Activated CD4-positive, alpha-beta T cell treated with anti-CD3 and anti-CD28 coated beads, Interleukin-2, amount 10 ng/mL, durations not matched to agents 24 days and 14 days (primary cell): Measurements from ENCODE around the gene CYP27A1. TPM values are rescaled to one million over a fixed set of nuclear protein-coding genes. Genes with fewer than 3 reads are reported as not detected.

Source experiments
- DNase-seq: peaks from one replicate; pipeline ENCODE4 v3.0.0; 2022
- H3K27ac Mint-ChIP-seq: one replicate; pipeline ENCODE4 v1.8.0; 2022; ENCODE audit warnings: mild to moderate bottlenecking, mixed read lengths
- H3K27me3 Mint-ChIP-seq: one replicate; pipeline ENCODE4 v1.8.0; 2022; ENCODE audit warnings: mixed read lengths
- H3K36me3 Mint-ChIP-seq: one replicate; pipeline ENCODE4 v1.8.0; 2022; ENCODE audit warnings: low read depth, mild to moderate bottlenecking, mixed read lengths
- H3K4me1 Mint-ChIP-seq: one replicate; pipeline ENCODE4 v1.8.0; 2021; ENCODE audit warnings: mixed read lengths
- H3K4me3 Mint-ChIP-seq: one replicate; pipeline ENCODE4 v1.8.0; 2022; ENCODE audit warnings: mild to moderate bottlenecking, moderate library complexity, mixed read lengths
- H3K9me3 Mint-ChIP-seq: one replicate; pipeline ENCODE4 v1.8.0; 2021; ENCODE audit warnings: mixed read lengths
- intact Hi-C: fragments of 100-400 bp; cut with micrococcal nuclease; formaldehyde crosslinking; loops from one replicate; pipeline ENCODE4 v1.15.1; 2023
- total RNA-seq: library from RNA; stranded (reverse); gene quantifications from 2 replicates; pipeline ENCODE4 v1.2.3, GENCODE V29; 2022

The CYP27A1 gene
- total RNA-seq, 1 donor from 2014 or later = 0.09 TPM

DNA sequence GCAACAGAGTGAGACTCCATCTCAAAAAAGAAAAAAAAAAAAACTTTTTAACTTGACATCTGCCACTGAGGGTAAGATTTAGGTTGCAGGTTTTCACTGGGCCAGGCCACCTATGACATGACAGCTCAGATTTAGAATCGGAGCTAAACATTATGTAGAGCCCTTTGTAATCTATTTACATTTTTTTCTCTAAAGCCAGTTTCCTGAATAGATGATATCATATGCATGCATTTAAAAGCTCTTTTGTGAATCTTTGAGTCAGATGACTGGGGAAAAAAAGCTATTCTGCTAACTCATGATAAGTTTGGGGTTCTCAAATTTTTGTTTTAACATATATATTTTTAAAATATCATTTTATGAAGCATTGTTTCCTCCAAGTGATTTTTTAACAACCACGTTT lies 28.3 kb downstream of the CYP27A1 start:
- peaks cover 7% of the 10 kb centered on the region for H3K4me1 Mint-ChIP-seq
- no peak overlapping the region for H3K4me3 Mint-ChIP-seq
- intact Hi-C loops = no loop called here
- no peak for DNase-seq
- no peaks in the 10 kb centered on the region for H3K36me3 Mint-ChIP-seq
- peaks cover under 1% of the 10 kb centered on the region for H3K9me3 Mint-ChIP-seq
- no peak overlapping the region for H3K27ac Mint-ChIP-seq
- H3K27me3 Mint-ChIP-seq = peaks cover 15% of the 10 kb centered on the region

DNA sequence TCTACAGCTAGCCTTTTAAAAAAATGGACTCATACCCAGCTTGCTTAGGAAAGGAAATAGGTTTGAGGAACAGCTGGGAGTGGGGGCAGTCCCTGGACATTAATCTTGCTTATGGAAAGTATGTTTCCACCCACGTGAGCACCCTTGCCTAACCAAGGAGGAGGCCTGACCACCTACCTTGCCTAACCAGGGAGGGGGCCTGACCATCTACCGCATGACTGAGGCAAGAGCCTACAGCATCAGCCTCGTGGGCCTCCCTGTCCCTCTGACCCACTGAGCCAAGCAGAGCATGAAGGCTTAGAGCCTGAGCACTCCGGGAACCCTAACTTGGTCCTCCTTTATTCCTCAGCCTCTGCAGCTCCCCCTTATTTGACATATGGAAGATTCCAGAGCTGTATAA lies 29.4 kb downstream of the CYP27A1 start:
- peaks cover 8% of the 10 kb centered on the region for H3K27me3 Mint-ChIP-seq
- peaks cover 6% of the 10 kb centered on the region for H3K4me1 Mint-ChIP-seq
- no peak overlapping the region for H3K27ac Mint-ChIP-seq

GRCh38 chr2:218812096-218812815 lies 30.3 kb downstream of the CYP27A1 start:
- Mint-ChIP-seq H3K36me3 (no peaks in the 10 kb centered on the region), H3K27me3 (peaks cover 8% of the 10 kb centered on the region), H3K4me3 (no peak overlapping the region), H3K9me3 (no peaks in the 10 kb centered on the region), H3K27ac (no peak overlapping the region), H3K4me1 (peaks cover 5% of the 10 kb centered on the region)
- intact Hi-C loops = no loop called here
- no peak for DNase-seq

More for the DNA sequence above, 29.4 kb downstream of the CYP27A1 start:
- no peaks in the 10 kb centered on the region for H3K9me3 Mint-ChIP-seq
- intact Hi-C loops = no loop called here
- no peaks in the 10 kb centered on the region for H3K36me3 Mint-ChIP-seq
- no peak overlapping the region for H3K4me3 Mint-ChIP-seq
- no peak for DNase-seq

GRCh38 chr2:218812861-218813260 lies 30.9 kb downstream of the CYP27A1 start:
- Mint-ChIP-seq H3K9me3 (no peaks in the 10 kb centered on the region), H3K27me3 (peaks cover 13% of the 10 kb centered on the region), H3K36me3 (no peaks in the 10 kb centered on the region), H3K27ac (no peak overlapping the region), H3K4me3 (no peak overlapping the region), H3K4me1 (peaks cover 5% of the 10 kb centered on the region)
- DNase-seq = no peak
- intact Hi-C loops = no loop called here

GRCh38 chr2:218813771-218814460 lies 32.0 kb downstream of the CYP27A1 start:
- DNase-seq = no peak
- Mint-ChIP-seq H3K4me3 (no peak overlapping the region), H3K27me3 (peaks cover 13% of the 10 kb centered on the region), H3K4me1 (peaks cover 5% of the 10 kb centered on the region), H3K9me3 (no peaks in the 10 kb centered on the region), H3K36me3 (no peaks in the 10 kb centered on the region), H3K27ac (peak overlapping the region; percentile 32)
- intact Hi-C loops = no loop called here

DNA sequence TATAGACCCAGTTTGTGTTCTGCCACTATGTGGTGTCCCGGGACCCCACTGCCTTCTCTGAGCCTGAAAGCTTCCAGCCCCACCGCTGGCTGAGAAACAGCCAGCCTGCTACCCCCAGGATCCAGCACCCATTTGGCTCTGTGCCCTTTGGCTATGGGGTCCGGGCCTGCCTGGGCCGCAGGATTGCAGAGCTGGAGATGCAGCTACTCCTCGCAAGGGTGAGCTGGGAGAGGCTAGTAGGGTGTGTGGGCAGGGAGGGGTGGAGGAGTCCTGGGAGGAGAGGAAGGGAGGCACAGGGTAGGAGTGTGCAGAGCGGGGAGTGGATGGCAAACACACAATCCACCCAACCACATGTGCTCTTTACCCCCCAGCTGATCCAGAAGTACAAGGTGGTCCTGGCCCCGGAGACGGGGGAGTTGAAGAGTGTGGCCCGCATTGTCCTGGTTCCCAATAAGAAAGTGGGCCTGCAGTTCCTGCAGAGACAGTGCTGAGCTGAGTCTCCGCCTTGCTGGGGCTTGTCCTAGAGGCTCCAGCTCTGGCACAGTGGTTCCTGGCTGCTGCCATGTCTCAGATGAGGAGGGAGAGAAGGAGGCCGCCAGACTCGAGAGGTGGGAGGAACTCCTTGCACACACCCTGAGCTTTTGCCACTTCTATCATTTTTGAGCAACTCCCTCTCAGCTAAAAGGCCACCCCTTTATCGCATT lies 32.7 kb downstream of the CYP27A1 start:
- DNase-seq = no peak
- intact Hi-C loops = no loop called here

DNA sequence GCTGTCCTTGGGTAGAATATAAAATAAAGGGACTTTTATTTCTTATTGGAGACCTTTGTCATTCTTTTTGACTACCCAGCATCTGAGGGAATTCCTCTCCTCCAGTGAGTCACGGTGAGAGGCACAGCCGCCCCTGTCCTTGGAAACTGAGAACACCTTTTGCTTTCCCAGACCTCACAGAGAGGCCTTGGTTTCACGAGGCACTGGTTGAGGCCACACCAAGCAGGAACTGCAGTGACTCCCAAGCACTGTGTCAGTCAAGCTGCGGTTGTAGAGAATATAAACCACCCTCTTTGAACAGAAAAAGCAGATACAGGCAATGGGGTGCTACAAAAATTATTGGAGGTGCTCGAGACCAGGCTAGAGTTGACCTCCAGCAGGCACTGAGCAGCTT lies 33.3 kb downstream of the CYP27A1 start:
- Mint-ChIP-seq H3K9me3 (no peaks in the 10 kb centered on the region), H3K27ac (no peak overlapping the region), H3K36me3 (no peaks in the 10 kb centered on the region), H3K27me3 (peaks cover 13% of the 10 kb centered on the region), H3K4me1 (peaks cover 5% of the 10 kb centered on the region), H3K4me3 (no peak overlapping the region)
- intact Hi-C loops = no loop called here
- no peak for DNase-seq

More for the DNA sequence above, 32.7 kb downstream of the CYP27A1 start:
- Mint-ChIP-seq H3K9me3 (no peaks in the 10 kb centered on the region), H3K27ac (no peak overlapping the region), H3K4me1 (peaks cover 5% of the 10 kb centered on the region), H3K27me3 (peaks cover 13% of the 10 kb centered on the region), H3K36me3 (no peaks in the 10 kb centered on the region), H3K4me3 (no peak overlapping the region)

GRCh38 chr2:218815649-218816048 lies 33.7 kb downstream of the CYP27A1 start:
- Mint-ChIP-seq H3K36me3 (no peaks in the 10 kb centered on the region), H3K27me3 (peaks cover 13% of the 10 kb centered on the region), H3K4me1 (peaks cover 5% of the 10 kb centered on the region), H3K27ac (no peak overlapping the region), H3K4me3 (no peak overlapping the region), H3K9me3 (no peaks in the 10 kb centered on the region)
- no peak for DNase-seq
- intact Hi-C loops = no loop called here

- Mint-ChIP-seq H3K27me3 (peaks cover 8% of the 10 kb centered on the region), H3K36me3 (no peaks in the 10 kb centered on the region), H3K27ac (no peak overlapping the region), H3K4me3 (no peak overlapping the region), H3K4me1 (peaks cover 5% of the 10 kb centered on the region), H3K9me3 (no peaks in the 10 kb centered on the region)
- intact Hi-C loops = no loop called here
- no peak for DNase-seq
These were observed 34.6 kb downstream of the CYP27A1 start for GRCh38 chr2:218816561-218817011.

DNA sequence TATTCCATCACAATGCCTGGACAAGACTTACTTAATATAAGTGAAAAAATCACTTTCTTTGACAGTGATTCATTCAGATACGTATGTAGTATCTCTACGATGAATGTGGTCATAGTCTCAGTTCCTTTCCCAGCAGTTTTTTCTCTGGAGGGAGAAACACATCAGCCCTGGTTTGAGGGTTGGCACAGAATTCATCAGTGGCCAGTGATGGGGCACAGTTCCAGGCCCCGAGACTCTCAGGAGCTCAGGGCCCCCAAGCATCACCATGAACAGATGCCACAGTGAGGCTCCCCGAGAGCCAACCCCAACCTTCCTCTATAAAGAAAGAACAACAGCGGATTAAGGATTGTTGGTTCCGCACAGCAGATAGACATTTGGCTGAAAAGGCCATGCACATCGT lies 37.1 kb downstream of the CYP27A1 start:
- intact Hi-C loops = no loop called here
- Mint-ChIP-seq H3K4me3 (no peak overlapping the region), H3K36me3 (no peaks in the 10 kb centered on the region), H3K4me1 (no peaks in the 10 kb centered on the region), H3K9me3 (no peaks in the 10 kb centered on the region), H3K27me3 (peaks cover 8% of the 10 kb centered on the region), H3K27ac (no peak overlapping the region)
- DNase-seq = no peak

DNA sequence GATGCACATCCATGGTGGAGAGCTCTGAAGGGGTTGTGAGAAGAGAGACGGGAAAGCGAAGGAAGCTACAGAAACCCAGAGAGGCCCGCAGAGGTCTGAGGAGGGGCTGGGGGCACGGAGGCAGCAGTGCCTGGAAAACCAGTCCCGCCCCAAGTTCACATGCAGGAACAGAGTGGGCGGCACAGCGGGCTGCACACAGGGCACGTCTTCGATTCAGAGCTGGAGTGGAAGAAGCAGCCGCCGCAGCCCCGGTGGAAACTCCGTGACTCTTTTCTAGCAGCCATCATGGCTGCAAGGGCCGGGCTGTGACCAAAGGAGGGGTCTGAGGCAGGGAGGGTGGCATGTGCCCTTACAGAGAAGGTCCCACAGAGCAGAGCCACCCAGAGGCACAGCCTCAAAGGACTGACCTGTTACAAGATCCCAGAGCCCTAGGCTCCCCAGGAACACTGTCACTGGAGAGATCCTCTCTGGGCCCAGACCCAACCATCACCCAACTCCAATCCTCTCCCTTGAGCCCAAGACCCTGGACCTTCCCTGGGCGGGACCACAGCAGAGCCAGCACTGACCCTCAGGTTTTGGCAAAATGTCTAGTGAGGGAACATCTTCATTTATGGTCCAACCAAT lies 38.9 kb downstream of the CYP27A1 start:
- Mint-ChIP-seq H3K27ac (no peak overlapping the region), H3K4me1 (no peaks in the 10 kb centered on the region), H3K27me3 (peaks cover 8% of the 10 kb centered on the region), H3K9me3 (no peaks in the 10 kb centered on the region), H3K4me3 (no peak overlapping the region), H3K36me3 (no peaks in the 10 kb centered on the region)
- no peak for DNase-seq
- intact Hi-C loops = no loop called here

DNA sequence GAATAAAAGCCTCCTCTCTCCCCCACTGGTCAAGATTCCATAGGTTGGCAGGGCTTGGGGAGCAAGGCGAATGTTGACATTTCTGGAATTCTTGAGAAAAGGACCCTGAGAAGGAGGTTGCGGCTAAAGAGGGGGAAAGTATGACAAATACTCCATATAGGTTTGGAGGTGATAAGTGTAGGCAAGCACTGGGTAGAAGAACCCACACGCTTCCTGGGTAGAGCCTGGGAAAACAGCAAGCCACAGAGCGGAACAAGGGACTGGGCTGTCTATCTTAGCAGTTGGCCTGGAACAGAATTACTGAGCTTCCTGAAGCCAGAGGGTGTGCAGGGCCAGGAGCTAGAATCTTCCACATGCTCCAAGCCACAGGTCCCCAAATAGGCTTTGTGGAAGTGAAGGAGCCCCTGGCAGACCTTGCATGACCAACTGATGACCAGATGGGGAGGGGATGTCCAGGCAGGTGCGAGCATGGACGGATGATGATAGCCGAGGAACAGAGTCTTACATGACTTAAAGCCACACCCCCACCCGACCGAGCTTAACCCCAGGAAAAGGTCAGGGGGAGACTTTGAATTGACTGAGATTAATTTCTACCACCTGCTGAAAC lies 39.8 kb downstream of the CYP27A1 start:
- Mint-ChIP-seq H3K9me3 (no peaks in the 10 kb centered on the region), H3K4me3 (no peak overlapping the region), H3K4me1 (no peaks in the 10 kb centered on the region), H3K27me3 (peaks cover 6% of the 10 kb centered on the region), H3K27ac (no peak overlapping the region), H3K36me3 (no peaks in the 10 kb centered on the region)
- intact Hi-C loops = no loop called here
- DNase-seq = no peak

- Mint-ChIP-seq H3K27me3 (peaks cover 2% of the 10 kb centered on the region), H3K27ac (no peak overlapping the region), H3K9me3 (no peaks in the 10 kb centered on the region), H3K4me1 (no peaks in the 10 kb centered on the region), H3K36me3 (no peaks in the 10 kb centered on the region), H3K4me3 (no peak overlapping the region)
- no peak for DNase-seq
- intact Hi-C loops = no loop called here
These were observed 40.7 kb downstream of the CYP27A1 start for GRCh38 chr2:218822622-218823021.
